Esophagus squamous epithelium (tissue), 4 donors: ENCODE data around the gene HJV.

Source experiments
- POLR2A ChIP-seq, 4 donors: fragments of 450-650 bp; IDR thresholded peaks; one replicate each; pipeline ENCODE4 v1.6.1; 2017; ENCODE audit warnings: antibody characterized with exemption in 4 of 4, mild to moderate bottlenecking in 4 of 4, moderate library complexity in 3 of 4
- TF ChIP-seq, protein P1 (sequence below), 6 experiments: fragments of 450-650 bp in 4 of 6; fragments of 200-600 bp in 2 of 6; sonication (generic) in 2 of 6; IDR thresholded peaks; one replicate each; pipeline ENCODE4 v1.5.1; 2016 to 2019; ENCODE audit warnings: antibody characterized with exemption in 6 of 6, mild to moderate bottlenecking in 4 of 6, moderate library complexity in 4 of 6

DNA sequence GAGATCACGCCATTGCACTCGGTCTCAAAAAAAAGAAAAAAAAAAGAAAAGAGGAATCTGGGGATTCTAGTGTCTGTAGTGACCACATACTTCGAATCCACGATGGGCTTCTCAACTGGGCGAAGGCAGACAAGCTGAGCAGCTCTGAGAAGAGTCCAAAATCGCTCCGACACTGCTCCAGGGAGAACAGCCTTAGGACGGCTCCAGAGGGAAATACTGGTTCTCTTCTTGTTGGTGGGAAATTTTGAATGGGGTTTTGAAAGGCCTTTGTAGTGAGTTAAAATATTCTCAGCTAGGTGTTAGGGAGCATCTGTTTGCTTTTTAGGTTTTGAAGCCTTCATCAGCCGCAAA is 18.3 kb upstream of the HJV start:
- TF ChIP-seq, protein P1, sequence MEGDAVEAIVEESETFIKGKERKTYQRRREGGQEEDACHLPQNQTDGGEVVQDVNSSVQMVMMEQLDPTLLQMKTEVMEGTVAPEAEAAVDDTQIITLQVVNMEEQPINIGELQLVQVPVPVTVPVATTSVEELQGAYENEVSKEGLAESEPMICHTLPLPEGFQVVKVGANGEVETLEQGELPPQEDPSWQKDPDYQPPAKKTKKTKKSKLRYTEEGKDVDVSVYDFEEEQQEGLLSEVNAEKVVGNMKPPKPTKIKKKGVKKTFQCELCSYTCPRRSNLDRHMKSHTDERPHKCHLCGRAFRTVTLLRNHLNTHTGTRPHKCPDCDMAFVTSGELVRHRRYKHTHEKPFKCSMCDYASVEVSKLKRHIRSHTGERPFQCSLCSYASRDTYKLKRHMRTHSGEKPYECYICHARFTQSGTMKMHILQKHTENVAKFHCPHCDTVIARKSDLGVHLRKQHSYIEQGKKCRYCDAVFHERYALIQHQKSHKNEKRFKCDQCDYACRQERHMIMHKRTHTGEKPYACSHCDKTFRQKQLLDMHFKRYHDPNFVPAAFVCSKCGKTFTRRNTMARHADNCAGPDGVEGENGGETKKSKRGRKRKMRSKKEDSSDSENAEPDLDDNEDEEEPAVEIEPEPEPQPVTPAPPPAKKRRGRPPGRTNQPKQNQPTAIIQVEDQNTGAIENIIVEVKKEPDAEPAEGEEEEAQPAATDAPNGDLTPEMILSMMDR (IDR thresholded peaks at IDR 0.05), result no peak
- TF ChIP-seq POLR2A (IDR thresholded peaks at IDR 0.05), result no peak
